H9 (cell line): Measurements from ENCODE around the gene OR52N4. TPM values are rescaled to one million over a fixed set of nuclear protein-coding genes. Genes with fewer than 3 reads are reported as not detected.

Source experiments
- DNase-seq: peaks from one replicate; pipeline ENCODE4 v3.0.0-alpha.2; 2017
- H2AFZ ChIP-seq: one replicate; pipeline ENCODE4 v1.6.1; 2013; ENCODE audit warnings: mild to moderate bottlenecking, low read length, control low read depth, moderate library complexity
- H2AK5ac ChIP-seq: 2 replicates; pipeline ENCODE4 v1.6.1; 2013; ENCODE audit warnings: low read length, control low read depth, mixed read lengths; ENCODE audit not compliant: insufficient read length
- H2BK120ac ChIP-seq: one replicate; pipeline ENCODE4 v1.6.1; 2013; ENCODE audit warnings: low read depth, mild to moderate bottlenecking, low read length, control low read depth, inconsistent platforms; ENCODE audit not compliant: poor library complexity, severe bottlenecking
- H2BK12ac ChIP-seq: 2 replicates; pipeline ENCODE4 v1.6.1; 2013; ENCODE audit warnings: low read length, control low read depth, mixed read lengths, low read depth; ENCODE audit not compliant: insufficient read length
- H2BK15ac ChIP-seq: 2 replicates; pipeline ENCODE4 v1.6.1; 2013; ENCODE audit warnings: low read depth, low read length, control low read depth
- H2BK20ac ChIP-seq: one replicate; pipeline ENCODE4 v1.6.1; 2013; ENCODE audit warnings: low read depth, mild to moderate bottlenecking, low read length, control low read depth, inconsistent platforms; ENCODE audit not compliant: poor library complexity, severe bottlenecking
- H2BK5ac ChIP-seq: 2 replicates; pipeline ENCODE4 v1.6.1; 2013; ENCODE audit warnings: low read length, control low read depth, mixed read lengths; ENCODE audit not compliant: insufficient read length
- H3K14ac ChIP-seq: 2 replicates; pipeline ENCODE4 v1.6.1; 2013; ENCODE audit warnings: low read length, control low read depth; ENCODE audit not compliant: insufficient read depth
- H3K18ac ChIP-seq: 2 replicates; pipeline ENCODE4 v1.6.1; 2013; ENCODE audit warnings: low read depth, mild to moderate bottlenecking, mixed read lengths, low read length, control low read depth; ENCODE audit not compliant: insufficient read length
- H3K23ac ChIP-seq: 2 replicates; pipeline ENCODE4 v1.6.1; 2013; ENCODE audit warnings: low read length, control low read depth, mixed read lengths, low read depth; ENCODE audit not compliant: insufficient read length
- H3K23me2 ChIP-seq: 2 replicates; pipeline ENCODE4 v1.6.1; 2013; ENCODE audit warnings: low read depth, mild to moderate bottlenecking, mixed read lengths, low read length, control low read depth; ENCODE audit not compliant: insufficient read length, poor library complexity, severe bottlenecking
- H3K27ac ChIP-seq: 2 replicates; pipeline ENCODE4 v1.5.1; 2013; ENCODE audit warnings: low read length, control low read depth, mixed read lengths, low read depth; ENCODE audit not compliant: insufficient read length
- H3K27me3 ChIP-seq: 2 replicates; pipeline ENCODE4 v1.6.1; 2013; ENCODE audit warnings: low read length, control low read depth, inconsistent platforms; ENCODE audit not compliant: insufficient read depth
- H3K4ac ChIP-seq: 2 replicates; pipeline ENCODE4 v1.6.1; 2013; ENCODE audit warnings: low read depth, mild to moderate bottlenecking, control low read depth, inconsistent platforms, low read length, moderate library complexity
- H3K4me1 ChIP-seq: 2 replicates; pipeline ENCODE4 v1.6.1; 2013; ENCODE audit warnings: low read length, control low read depth, inconsistent platforms; ENCODE audit not compliant: insufficient read depth
- H3K4me2 ChIP-seq: 2 replicates; pipeline ENCODE4 v1.6.1; 2013; ENCODE audit warnings: low read length, control low read depth, mixed read lengths; ENCODE audit not compliant: insufficient read length, insufficient read depth
- H3K56ac ChIP-seq: 2 replicates; pipeline ENCODE4 v1.6.1; 2013; ENCODE audit warnings: low read depth, mild to moderate bottlenecking, mixed read lengths, low read length, control low read depth; ENCODE audit not compliant: insufficient read length
- H3K79me1 ChIP-seq: 2 replicates; pipeline ENCODE4 v1.6.1; 2013; ENCODE audit warnings: low read depth, mild to moderate bottlenecking, moderate library complexity, low read length, control low read depth, inconsistent platforms; ENCODE audit not compliant: insufficient read depth, poor library complexity, severe bottlenecking
- H3K79me2 ChIP-seq: 2 replicates; pipeline ENCODE4 v1.6.1; 2013; ENCODE audit warnings: low read length, control low read depth, inconsistent platforms; ENCODE audit not compliant: insufficient read depth
- H3K9ac ChIP-seq: 2 replicates; pipeline ENCODE4 v1.6.1; 2013; ENCODE audit warnings: low read length, control low read depth, mixed read lengths; ENCODE audit not compliant: insufficient read length; ENCODE audit errors: extremely low read depth
- H3K9me3 ChIP-seq: one replicate; pipeline ENCODE4 v1.6.1; 2013; ENCODE audit warnings: low read depth, low read length, inconsistent platforms; ENCODE audit not compliant: control insufficient read depth
- H3T11ph ChIP-seq: one replicate; pipeline ENCODE4 v1.6.1; 2013; ENCODE audit warnings: mild to moderate bottlenecking, low read length, control low read depth, inconsistent platforms
- H4K20me1 ChIP-seq: one replicate; pipeline ENCODE4 v1.6.1; 2013; ENCODE audit not compliant: control insufficient read depth, insufficient read length, insufficient read depth
- H4K5ac ChIP-seq: 2 replicates; pipeline ENCODE4 v1.6.1; 2013; ENCODE audit warnings: low read depth, mild to moderate bottlenecking, mixed read lengths, low read length, control low read depth; ENCODE audit not compliant: insufficient read length
- H4K8ac ChIP-seq: replicated peaks from 2 replicates; pipeline ENCODE4 v1.6.1; 2013; ENCODE audit warnings: low read length, control low read depth, mixed read lengths, low read depth; ENCODE audit not compliant: insufficient read length
- H4K91ac ChIP-seq: 2 replicates; pipeline ENCODE4 v1.6.1; 2013; ENCODE audit warnings: low read depth, mild to moderate bottlenecking, moderate library complexity, mixed read lengths, low read length, control low read depth; ENCODE audit not compliant: insufficient read length
- H3K27ac Mint-ChIP-seq, 3 experiments: 2 replicates in 2 of 3; 3 replicates in 1 of 3; pipeline ENCODE4 v1.8.0; 2020 to 2021; ENCODE audit warnings: mixed read lengths in 3 of 3, mild to moderate bottlenecking in 1 of 3, moderate library complexity in 1 of 3
- H3K27me3 Mint-ChIP-seq: 2 replicates; pipeline ENCODE4 v1.8.0; 2021; ENCODE audit warnings: low read depth, mild to moderate bottlenecking, moderate library complexity, mixed read lengths
- H3K36me3 Mint-ChIP-seq, 3 experiments: 2 replicates in 2 of 3; 3 replicates in 1 of 3; pipeline ENCODE4 v1.8.0; 2020 to 2021; ENCODE audit warnings: low read depth in 3 of 3, mixed read lengths in 3 of 3; ENCODE audit not compliant: insufficient read depth in 1 of 3
- H3K4me1 Mint-ChIP-seq, 2 experiments: 2 replicates each; pipeline ENCODE4 v1.8.0; 2020; ENCODE audit warnings: mixed read lengths in 2 of 2
- H3K4me3 Mint-ChIP-seq, 2 experiments: 2 replicates in 1 of 2; 3 replicates in 1 of 2; pipeline ENCODE4 v1.8.0; 2020 to 2021; ENCODE audit warnings: mild to moderate bottlenecking in 2 of 2, mixed read lengths in 2 of 2, moderate library complexity in 1 of 2
- H3K9me3 Mint-ChIP-seq, 2 experiments: 2 replicates in 1 of 2; 3 replicates in 1 of 2; pipeline ENCODE4 v1.8.0; 2020; ENCODE audit warnings: mild to moderate bottlenecking in 2 of 2, mixed read lengths in 2 of 2, moderate library complexity in 1 of 2
- WGBS: extraction: QIAGEN DNeasy Blood & Tissue Kit; methylation state at CpG from one replicate; pipeline ENCODE4 v1.1.7; 2013; ENCODE audit warnings: missing lambda C conversion rate, low lambda C conversion rate, mixed read lengths; ENCODE audit not compliant: insufficient read length; ENCODE audit errors: extremely low coverage; 5-methylcytosine and 5-hydroxymethylcytosine counted together
- total RNA-seq: library from RNA; stranded (reverse); gene quantifications from 2 replicates; pipeline ENCODE4 v1.2.1, GENCODE V29; 2021
- TF ChIP-seq, protein P1 (sequence below): fragments of 200-600 bp; sonication (generic); conservative IDR thresholded peaks from 3 replicates; pipeline ENCODE4 v1.8.0; 2021; ENCODE audit warnings: antibody characterized with exemption, mild to moderate bottlenecking

The OR52N4 gene
- total RNA-seq, 1 experiment from 2014 or later = not detected

DNA sequence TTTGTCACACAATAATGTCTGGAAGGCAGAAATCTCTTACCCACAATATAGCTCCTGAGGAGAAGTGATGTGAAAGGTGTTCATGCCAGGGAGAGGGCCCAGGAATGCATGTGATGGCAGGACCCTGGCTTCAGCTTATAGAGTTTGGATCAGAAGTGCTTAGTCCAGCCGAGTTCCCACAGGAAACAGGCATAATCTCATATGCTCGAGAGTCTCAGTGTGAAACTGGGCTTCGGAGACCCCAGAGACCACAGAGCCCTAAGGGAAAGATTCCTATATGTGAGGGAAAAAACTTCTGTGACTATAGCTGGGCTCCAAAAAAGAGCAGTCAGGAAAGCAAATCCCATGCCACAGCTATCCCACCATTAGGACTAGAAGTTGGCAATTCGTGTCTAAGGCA is 29.2 kb downstream of the OR52N4 start, which contains the start of gene OR52N5:
Gene OR52N5 (minus strand): TSS at position 101 of the 400 bp plus-strand sequence. CDS start 4,721 bp downstream, outside the sequence.
- no peak within 1 kb of the TSS for H2AK5ac ChIP-seq
- H4K20me1 ChIP-seq = no peaks in the 10 kb centered on the region
- Mint-ChIP-seq H3K9me3 (no peaks in the 10 kb centered on the region), H3K4me1 (no peaks in the 10 kb centered on the region), H3K27ac (no peak within 1 kb of the TSS), H3K36me3 (no peaks in the 10 kb centered on the region), H3K4me3 (no peak within 1 kb of the TSS), H3K27me3 (no peaks in the 10 kb centered on the region)
- H3K23me2 ChIP-seq = no peaks in the 10 kb centered on the region
- no CpG with 5 or more reads among the region's 4 CpGs for WGBS
- H3K9me3 ChIP-seq = no peaks in the 10 kb centered on the region
- H3T11ph ChIP-seq = no peak within 1 kb of the TSS
- no peak within 1 kb of the TSS for H3K4ac ChIP-seq
- H2BK15ac ChIP-seq = no peak within 1 kb of the TSS
- TF ChIP-seq, protein P1, sequence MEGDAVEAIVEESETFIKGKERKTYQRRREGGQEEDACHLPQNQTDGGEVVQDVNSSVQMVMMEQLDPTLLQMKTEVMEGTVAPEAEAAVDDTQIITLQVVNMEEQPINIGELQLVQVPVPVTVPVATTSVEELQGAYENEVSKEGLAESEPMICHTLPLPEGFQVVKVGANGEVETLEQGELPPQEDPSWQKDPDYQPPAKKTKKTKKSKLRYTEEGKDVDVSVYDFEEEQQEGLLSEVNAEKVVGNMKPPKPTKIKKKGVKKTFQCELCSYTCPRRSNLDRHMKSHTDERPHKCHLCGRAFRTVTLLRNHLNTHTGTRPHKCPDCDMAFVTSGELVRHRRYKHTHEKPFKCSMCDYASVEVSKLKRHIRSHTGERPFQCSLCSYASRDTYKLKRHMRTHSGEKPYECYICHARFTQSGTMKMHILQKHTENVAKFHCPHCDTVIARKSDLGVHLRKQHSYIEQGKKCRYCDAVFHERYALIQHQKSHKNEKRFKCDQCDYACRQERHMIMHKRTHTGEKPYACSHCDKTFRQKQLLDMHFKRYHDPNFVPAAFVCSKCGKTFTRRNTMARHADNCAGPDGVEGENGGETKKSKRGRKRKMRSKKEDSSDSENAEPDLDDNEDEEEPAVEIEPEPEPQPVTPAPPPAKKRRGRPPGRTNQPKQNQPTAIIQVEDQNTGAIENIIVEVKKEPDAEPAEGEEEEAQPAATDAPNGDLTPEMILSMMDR = no peak
- H3K23ac ChIP-seq = no peak within 1 kb of the TSS
- H3K9ac ChIP-seq = no peak within 1 kb of the TSS
- no peak within 1 kb of the TSS for H2BK120ac ChIP-seq
- H2BK5ac ChIP-seq = no peak within 1 kb of the TSS
- H2BK12ac ChIP-seq = no peak within 1 kb of the TSS
- no peak within 1 kb of the TSS for H3K4me2 ChIP-seq
- no peak within 1 kb of the TSS for H3K27ac ChIP-seq
- no peak within 1 kb of the TSS for H3K56ac ChIP-seq
- no peaks in the 10 kb centered on the region for H3K79me1 ChIP-seq
- H4K8ac ChIP-seq = no peak within 1 kb of the TSS
- H2BK20ac ChIP-seq = no peak within 1 kb of the TSS
- no peaks in the 10 kb centered on the region for H3K4me1 ChIP-seq
- H3K79me2 ChIP-seq = no peaks in the 10 kb centered on the region
- H3K27me3 ChIP-seq = no peaks in the 10 kb centered on the region
- H4K91ac ChIP-seq = no peak within 1 kb of the TSS
- no peak for DNase-seq
- no peak within 1 kb of the TSS for H3K14ac ChIP-seq
- H4K5ac ChIP-seq = no peak within 1 kb of the TSS
- H3K18ac ChIP-seq = no peak within 1 kb of the TSS
- H2AFZ ChIP-seq = no peak within 1 kb of the TSS
